ENCODE measurements around the gene DPH1. TPM values are rescaled to one million over a fixed set of nuclear protein-coding genes. Genes with fewer than 3 reads are reported as not detected.

Gene DPH1
- total RNA-seq, 3 donors from 2014 or later (not counting 1 experiment from before 2014, with no cell fraction given), result 60.2 to 65.2 (median 63.2) TPM

- no peak overlapping the region for H3K27ac ChIP-seq (ENCODE audit: low read length)
These were observed 25.5 kb upstream of the DPH1 start for GRCh38 chr17:2004435-2004952.

GRCh38 chr17:2008332-2009126 lies 21.4 kb upstream of the DPH1 start:
- peaks cover 5% of the 10 kb centered on the region for H3K4me1 ChIP-seq (ENCODE audit: control insufficient read depth, insufficient read depth, low read length)
- Mint-ChIP-seq H3K4me1 (peaks cover 0 to 6% of the 10 kb centered on the region in 2 donors), H3K27ac (no peak overlapping the region), H3K27me3 (ENCODE audit: low read depth in 2 of 2) (peaks cover 0 to 6% of the 10 kb centered on the region in 2 donors), H3K9me3 (no peaks in the 10 kb centered on the region), H3K4me3 (no peak overlapping the region), H3K36me3 (no peaks in the 10 kb centered on the region)
- no peaks in the 10 kb centered on the region for H3K36me3 ChIP-seq (ENCODE audit: control insufficient read depth, insufficient read depth, low read length)
- H3K27ac ChIP-seq (ENCODE audit: low read length), result no peak overlapping the region
- no peak for ATAC-seq
- no peak for DNase-seq
- WGBS (ENCODE audit: insufficient coverage), result 87% methylated on average over 15 of the region's 15 CpGs
- H3K4me3 ChIP-seq (ENCODE audit: low read length), result no peak overlapping the region
- TF ChIP-seq CTCF (IDR thresholded peaks at IDR 0.05), result no peak
- H3K9me3 ChIP-seq (ENCODE audit: control insufficient read depth, insufficient read depth, low read length), result no peaks in the 10 kb centered on the region
- intact Hi-C loops (cut with micrococcal nuclease), result no loop called here
- peaks cover 5% of the 10 kb centered on the region for H3K27me3 ChIP-seq (ENCODE audit: control insufficient read depth, insufficient read depth, low read length)

More at GRCh38 chr17:2004435-2004952, 25.5 kb upstream of the DPH1 start:
- H3K9me3 Mint-ChIP-seq, result no peaks in the 10 kb centered on the region
- TF ChIP-seq CTCF (IDR thresholded peaks at IDR 0.05), result no peak
- H3K27me3 ChIP-seq (ENCODE audit: control insufficient read depth, insufficient read depth, low read length), result no peaks in the 10 kb centered on the region
- WGBS (ENCODE audit: insufficient coverage), result 80% methylated on average over 11 of the region's 12 CpGs
- peaks cover 0 to 2% of the 10 kb centered on the region in 2 donors for H3K4me1 Mint-ChIP-seq
- H3K9me3 ChIP-seq (ENCODE audit: control insufficient read depth, insufficient read depth, low read length), result no peaks in the 10 kb centered on the region
- intact Hi-C loops (cut with micrococcal nuclease), result no loop called here
- peaks cover 6 to 10% of the 10 kb centered on the region in 2 donors for H3K27me3 Mint-ChIP-seq (ENCODE audit: low read depth in 2 of 2)
- no peak overlapping the region for H3K4me3 ChIP-seq (ENCODE audit: low read length)
- ATAC-seq (no peak), DNase-seq (no peak)
- H3K4me1 ChIP-seq (ENCODE audit: control insufficient read depth, insufficient read depth, low read length), result no peaks in the 10 kb centered on the region
- no peaks in the 10 kb centered on the region for H3K36me3 Mint-ChIP-seq
- no peaks in the 10 kb centered on the region for H3K36me3 ChIP-seq (ENCODE audit: control insufficient read depth, insufficient read depth, low read length)
- no peak overlapping the region for H3K27ac Mint-ChIP-seq
- no peak overlapping the region for H3K4me3 Mint-ChIP-seq

GRCh38 chr17:2009737-2010136 lies 20.2 kb upstream of the DPH1 start:
- Histone ChIP-seq H3K27ac (ENCODE audit: low read length) (no peak overlapping the region), H3K4me3 (ENCODE audit: low read length) (no peak overlapping the region), H3K4me1 (ENCODE audit: control insufficient read depth, insufficient read depth, low read length) (peaks cover 5% of the 10 kb centered on the region), H3K36me3 (ENCODE audit: control insufficient read depth, insufficient read depth, low read length) (no peaks in the 10 kb centered on the region), H3K9me3 (ENCODE audit: control insufficient read depth, insufficient read depth, low read length) (no peaks in the 10 kb centered on the region), H3K27me3 (ENCODE audit: control insufficient read depth, insufficient read depth, low read length) (peaks cover 5% of the 10 kb centered on the region)
- Mint-ChIP-seq H3K36me3 (no peaks in the 10 kb centered on the region), H3K4me1 (peaks cover 0 to 6% of the 10 kb centered on the region in 2 donors), H3K27ac (no peak overlapping the region), H3K27me3 (ENCODE audit: low read depth in 2 of 2) (peaks cover 6 to 10% of the 10 kb centered on the region in 2 donors), H3K4me3 (no peak overlapping the region), H3K9me3 (no peaks in the 10 kb centered on the region)
- WGBS (ENCODE audit: insufficient coverage), result no CpG with 5 or more reads among the region's 10 CpGs
- DNase-seq (no peak), ATAC-seq (no peak)
- intact Hi-C loops (cut with micrococcal nuclease), result no loop called here
- no peak for TF ChIP-seq CTCF (IDR thresholded peaks at IDR 0.05)

Measured in natural killer cell (primary cell).